HCT116 (cell line): ENCODE data around the gene SEPHS1. TPM values are rescaled to one million over a fixed set of nuclear protein-coding genes. Genes with fewer than 3 reads are reported as not detected.

Experiments
- ATAC-seq: fragments of 200-7000 bp; cut with Tn5 transposase; 2 replicates; pipeline ENCODE4 v1.9.1; 2020; ENCODE audit warnings: mild to moderate bottlenecking, moderate library complexity
- BruUV-seq: library from RNA; stranded (reverse); fragments of 400-500 nt; replicated peaks from 2 replicates; lab custom pipeline; 2021; lab: Mats Ljungman, UMichigan
- CTCF ChIA-PET: fragments of 300-600 bp; sonication (Branson Sonifier 250); formaldehyde crosslinking; loops from one replicate; lab custom pipeline; 2021; ENCODE audit warnings: antibody characterized with exemption; lab: Charles Lee
- POLR2A ChIA-PET: fragments of 300-600, 350-600 bp; sonication (Branson Sonifier 250); formaldehyde crosslinking; loops from one replicate; lab custom pipeline; 2021; ENCODE audit warnings: antibody characterized with exemption; lab: Charles Lee
- RAD21 ChIA-PET, 2 experiments: fragments of 300-600 bp; sonication (Branson Sonifier 250); formaldehyde crosslinking; loops; one replicate each; lab custom pipeline; 2023; ENCODE audit warnings: low total read pairs in 2 of 2; ENCODE audit not compliant: uncharacterized antibody in 2 of 2, unreplicated experiment in 2 of 2, low non-redundant PET in 1 of 2; lab: Charles Lee
- DNase-seq: peaks from one replicate; pipeline ENCODE4 v3.0.0-alpha.2; 2010; ENCODE audit warnings: low read depth, low spot score
- H2AFZ ChIP-seq: fragments of 200-600 bp; shearing (Covaris generic), sonication (generic); 2 replicates; pipeline ENCODE4 v1.6.1; 2017; ENCODE audit warnings: low read depth, mixed run types, mixed read lengths, antibody characterized with exemption, low read length; ENCODE audit not compliant: poor library complexity, severe bottlenecking
- H3K27ac ChIP-seq: 2 replicates; pipeline ENCODE4 v1.5.1; 2012; ENCODE audit warnings: low read depth, low read length
- H3K27me3 ChIP-seq: fragments of 200-600 bp; sonication (generic); 2 replicates; pipeline ENCODE4 v1.6.1; 2016; ENCODE audit warnings: mixed run types, low read length, mixed read lengths; ENCODE audit not compliant: insufficient read depth
- H3K36me3 ChIP-seq, 2 experiments: fragments of 200-500 bp in 1 of 2; fragments of 200-600 bp in 1 of 2; sonication (Bioruptor generic) in 1 of 2; sonication (generic) in 1 of 2; 2 replicates each; pipeline versions ENCODE4 v1.5.1 to v1.6.1; 2014 to 2016; ENCODE audit warnings: low read length in 2 of 2, inconsistent platforms in 1 of 2, mixed read lengths in 1 of 2, mixed run types in 1 of 2; ENCODE audit not compliant: insufficient read depth in 2 of 2, control insufficient read depth in 1 of 2
- H3K4me1 ChIP-seq, 2 experiments: fragments of 200-600 bp in 1 of 2; sonication (generic) in 1 of 2; 2 replicates each; pipeline versions ENCODE4 v1.5.1 to v1.6.1; 2012 to 2017; ENCODE audit warnings: low read length in 2 of 2, inconsistent platforms in 1 of 2, mild to moderate bottlenecking in 1 of 2, mixed read lengths in 1 of 2, mixed run types in 1 of 2, moderate library complexity in 1 of 2; ENCODE audit not compliant: insufficient read depth in 2 of 2, control insufficient read depth in 1 of 2
- H3K4me2 ChIP-seq: fragments of 200-600 bp; sonication (generic); 2 replicates; pipeline ENCODE4 v1.6.1; 2017; ENCODE audit warnings: mixed run types, low read length, mixed read lengths
- H3K4me3 ChIP-seq, 2 experiments: fragments of 200-600 bp in 1 of 2; sonication (generic) in 1 of 2; replicated peaks in 1 of 2; 2 replicates each; pipeline ENCODE4 v1.5.1; 2011 to 2016; ENCODE audit warnings: low read length in 2 of 2, control low read depth in 1 of 2, low read depth in 1 of 2, mild to moderate bottlenecking in 1 of 2, mixed read lengths in 1 of 2, mixed run types in 1 of 2
- H3K79me2 ChIP-seq: fragments of 200-600 bp; sonication (generic); 2 replicates; pipeline ENCODE4 v1.6.1; 2017; ENCODE audit warnings: mild to moderate bottlenecking, mixed run types, low read length, moderate library complexity, mixed read lengths; ENCODE audit not compliant: insufficient read depth
- H3K9ac ChIP-seq: fragments of 200-600 bp; sonication (generic); 2 replicates; pipeline ENCODE4 v1.6.1; 2016; ENCODE audit warnings: low read length, mixed read lengths
- H3K9me2 ChIP-seq: fragments of 200-600 bp; sonication (generic), shearing (Covaris generic); 2 replicates; pipeline ENCODE4 v1.6.1; 2017; ENCODE audit warnings: mixed run types, mild to moderate bottlenecking, moderate library complexity; ENCODE audit not compliant: insufficient read depth
- H3K9me3 ChIP-seq, 2 experiments: fragments of 200-500 bp in 1 of 2; fragments of 200-600 bp in 1 of 2; sonication (Bioruptor generic) in 1 of 2; sonication (generic) in 1 of 2; 2 replicates each; pipeline ENCODE4 v1.6.1; 2014 to 2017; ENCODE audit warnings: low read length in 2 of 2, mixed read lengths in 2 of 2, inconsistent platforms in 1 of 2, low read depth in 1 of 2, mild to moderate bottlenecking in 1 of 2, mixed run types in 1 of 2, moderate library complexity in 1 of 2; ENCODE audit not compliant: control insufficient read depth in 1 of 2, insufficient read depth in 1 of 2
- H4K20me1 ChIP-seq: fragments of 200-600 bp; sonication (generic), shearing (Covaris generic); 2 replicates; pipeline ENCODE4 v1.6.1; 2017; ENCODE audit warnings: mixed run types, mild to moderate bottlenecking, moderate library complexity; ENCODE audit not compliant: insufficient read depth
- ATF3 ChIP-seq: IDR thresholded peaks from 2 replicates; pipeline ENCODE4 v1.6.1; 2012
- CBX3 ChIP-seq: IDR thresholded peaks from 2 replicates; pipeline ENCODE4 v1.6.1; 2012; ENCODE audit warnings: low read depth
- CEBPB ChIP-seq: IDR thresholded peaks from 2 replicates; pipeline ENCODE4 v1.6.1; 2012; ENCODE audit warnings: low read depth
- CTCF ChIP-seq, 3 experiments: fragments of 200-600 bp in 1 of 3; sonication (generic) in 1 of 3; IDR thresholded peaks in 2 of 3; conservative IDR thresholded peaks in 1 of 3; 2 replicates each; pipeline ENCODE4 v1.5.1; 2012 to 2017; ENCODE audit warnings: low read depth in 2 of 3, low read length in 2 of 3, antibody characterized with exemption in 1 of 3, borderline replicate concordance in 1 of 3, control low read depth in 1 of 3, mild to moderate bottlenecking in 1 of 3, mixed read lengths in 1 of 3, mixed run types in 1 of 3, moderate library complexity in 1 of 3; ENCODE audit not compliant: insufficient read depth in 1 of 3
- FOSL1 ChIP-seq: IDR thresholded peaks from 2 replicates; pipeline ENCODE4 v1.6.1; 2012; ENCODE audit warnings: low read depth
- JUND ChIP-seq: IDR thresholded peaks from 2 replicates; pipeline ENCODE4 v1.6.1; 2012
- MAX ChIP-seq: IDR thresholded peaks from 2 replicates; pipeline ENCODE4 v1.6.1; 2012
- POLR2A ChIP-seq: IDR thresholded peaks from 2 replicates; pipeline ENCODE4 v1.7.0; 2011; ENCODE audit warnings: borderline replicate concordance; ENCODE audit not compliant: insufficient read depth, insufficient read length; ENCODE audit errors: extremely low read depth
- POLR2AphosphoS5 ChIP-seq: IDR thresholded peaks from 2 replicates; pipeline ENCODE4 v1.6.1; 2011; ENCODE audit warnings: mild to moderate bottlenecking, low read depth, low read length, moderate library complexity
- REST ChIP-seq: IDR thresholded peaks from 2 replicates; pipeline ENCODE4 v1.6.1; 2012; ENCODE audit warnings: low read depth
- TCF7L2 ChIP-seq: IDR thresholded peaks from 2 replicates; pipeline ENCODE4 v1.7.0; 2011; ENCODE audit warnings: borderline replicate concordance, inconsistent platforms; ENCODE audit not compliant: insufficient read depth, insufficient read length; ENCODE audit errors: extremely low read depth
- ZNF274 ChIP-seq: fragments of 200-500 bp; sonication (Bioruptor generic); IDR thresholded peaks from 2 replicates; pipeline ENCODE4 v1.6.1; 2014; ENCODE audit warnings: mild to moderate bottlenecking, low read depth, low read length, inconsistent platforms
- intact Hi-C: fragments of 100-400 bp; cut with micrococcal nuclease; formaldehyde crosslinking; loops from 2 replicates; pipeline ENCODE4 v1.10.0; 2022
- total RNA-seq: library from RNA; stranded (reverse); gene quantifications from one replicate; pipeline ENCODE4 v1.2.1, GENCODE V29; 2021; ENCODE audit not compliant: unreplicated experiment

Gene SEPHS1
- total RNA-seq, 1 experiment from 2014 or later, result 51.7 TPM

GRCh38 chr10:13291061-13291460, 57.0 kb downstream of the SEPHS1 start:
- H3K9ac ChIP-seq, result no peak overlapping the region
- H3K9me3 ChIP-seq, result no peaks in the 10 kb centered on the region
- no peak overlapping the region for H2AFZ ChIP-seq
- intact Hi-C loops, result no loop called here
- H3K4me1 ChIP-seq, result no peaks in the 10 kb centered on the region
- DNase-seq (no peak), ATAC-seq (no peak)
- H4K20me1 ChIP-seq, result no peaks in the 10 kb centered on the region
- BruUV-seq, result no TSS peak
- H3K4me3 ChIP-seq, result no peak overlapping the region
- RAD21 ChIA-PET, result no interaction called here
- CTCF ChIA-PET, result no interaction called here
- no peak overlapping the region for H3K27ac ChIP-seq
- no peaks in the 10 kb centered on the region for H3K79me2 ChIP-seq
- H3K36me3 ChIP-seq, result no peaks in the 10 kb centered on the region
- no peak overlapping the region for H3K4me2 ChIP-seq
- no peaks in the 10 kb centered on the region for H3K27me3 ChIP-seq
- no peaks in the 10 kb centered on the region for H3K9me2 ChIP-seq
- POLR2A ChIA-PET, result no interaction called here
- TF ChIP-seq POLR2A (no peak), ZNF274 (no peak)
- TF ChIP-seq, all 23 proteins: peak for 0

GRCh38 chr10:13284050-13284449, 64.0 kb downstream of the SEPHS1 start:
- no peak overlapping the region for H2AFZ ChIP-seq
- no peak overlapping the region for H3K27ac ChIP-seq
- no peaks in the 10 kb centered on the region for H3K4me1 ChIP-seq
- H3K9me2 ChIP-seq, result no peaks in the 10 kb centered on the region
- no TSS peak for BruUV-seq
- no peaks in the 10 kb centered on the region for H3K79me2 ChIP-seq
- no peak for DNase-seq
- POLR2A ChIA-PET, result no interaction called here
- H3K27me3 ChIP-seq, result no peaks in the 10 kb centered on the region
- H3K4me2 ChIP-seq, result no peak overlapping the region
- no peaks in the 10 kb centered on the region for H4K20me1 ChIP-seq
- ATAC-seq, result no peak
- H3K9me3 ChIP-seq, result no peaks in the 10 kb centered on the region
- intact Hi-C loops, result no loop called here
- no peaks in the 10 kb centered on the region; a peak in 1 of 4 replicates for H3K36me3 ChIP-seq
- H3K4me3 ChIP-seq, result no peak overlapping the region
- H3K9ac ChIP-seq, result no peak overlapping the region
- CTCF ChIA-PET, result no interaction called here
- RAD21 ChIA-PET, result no interaction called here
- TF ChIP-seq REST (no peak), TCF7L2 (no peak), MAX (no peak), CEBPB (no peak), JUND (no peak), POLR2AphosphoS5 (no peak), POLR2A (no peak), CTCF (IDR thresholded peaks at IDR 0.05 in 2 of 3, conservative IDR thresholded peaks at IDR 0.05 in 1 of 3; ENCODE audit: borderline replicate concordance in 1 of 3, insufficient read depth in 1 of 3, low read depth in 2 of 3, low read length in 2 of 3) (no peak), ATF3 (no peak), CBX3 (no peak), FOSL1 (no peak)
